Upper lobe of left lung (tissue), 4 donors: Measurements from ENCODE around the gene SPNS1.

ENCODE experiments used
- POLR2A ChIP-seq, 4 donors: fragments of 450-650 bp; IDR thresholded peaks; one replicate each; pipeline ENCODE4 v1.5.1; 2016 to 2017; ENCODE audit warnings: antibody characterized with exemption in 4 of 4, mild to moderate bottlenecking in 2 of 4
- POLR2AphosphoS5 ChIP-seq, 2 donors: sonication (generic); formaldehyde crosslinking; IDR thresholded peaks; one replicate each; pipeline ENCODE4 v1.5.1; 2017; ENCODE audit warnings: antibody characterized with exemption in 2 of 2
- TF ChIP-seq, protein P1 (sequence below), 6 experiments: fragments of 450-650 bp in 4 of 6; fragments of 200-600 bp in 2 of 6; sonication (generic) in 2 of 6; IDR thresholded peaks; one replicate each; pipeline ENCODE4 v1.5.1; 2016 to 2019; ENCODE audit warnings: antibody characterized with exemption in 6 of 6

- TF ChIP-seq POLR2AphosphoS5 (IDR thresholded peaks at IDR 0.05) (no peak), POLR2A (IDR thresholded peaks at IDR 0.05) (no peak)
- TF ChIP-seq, protein P1, sequence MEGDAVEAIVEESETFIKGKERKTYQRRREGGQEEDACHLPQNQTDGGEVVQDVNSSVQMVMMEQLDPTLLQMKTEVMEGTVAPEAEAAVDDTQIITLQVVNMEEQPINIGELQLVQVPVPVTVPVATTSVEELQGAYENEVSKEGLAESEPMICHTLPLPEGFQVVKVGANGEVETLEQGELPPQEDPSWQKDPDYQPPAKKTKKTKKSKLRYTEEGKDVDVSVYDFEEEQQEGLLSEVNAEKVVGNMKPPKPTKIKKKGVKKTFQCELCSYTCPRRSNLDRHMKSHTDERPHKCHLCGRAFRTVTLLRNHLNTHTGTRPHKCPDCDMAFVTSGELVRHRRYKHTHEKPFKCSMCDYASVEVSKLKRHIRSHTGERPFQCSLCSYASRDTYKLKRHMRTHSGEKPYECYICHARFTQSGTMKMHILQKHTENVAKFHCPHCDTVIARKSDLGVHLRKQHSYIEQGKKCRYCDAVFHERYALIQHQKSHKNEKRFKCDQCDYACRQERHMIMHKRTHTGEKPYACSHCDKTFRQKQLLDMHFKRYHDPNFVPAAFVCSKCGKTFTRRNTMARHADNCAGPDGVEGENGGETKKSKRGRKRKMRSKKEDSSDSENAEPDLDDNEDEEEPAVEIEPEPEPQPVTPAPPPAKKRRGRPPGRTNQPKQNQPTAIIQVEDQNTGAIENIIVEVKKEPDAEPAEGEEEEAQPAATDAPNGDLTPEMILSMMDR (IDR thresholded peaks at IDR 0.05) = no peak
Observed at GRCh38 chr16:28984619-28985135, 10.1 kb downstream of the SPNS1 start, which contains the start of gene LAT.
